Parathyroid adenoma (tissue), 2 donors: ENCODE results near the gene ACAP1.

ENCODE experiments used
- H2AFZ ChIP-seq: fragments of 300-600 bp; sonication (generic); one replicate; pipeline ENCODE4 v1.7.0; 2017; ENCODE audit warnings: antibody characterized with exemption, mild to moderate bottlenecking
- H3K27ac ChIP-seq: fragments of 300-600 bp; sonication (generic); one replicate; pipeline ENCODE4 v1.7.0; 2017
- H3K27me3 ChIP-seq: fragments of 300-600 bp; sonication (generic); one replicate; pipeline ENCODE4 v1.7.0; 2017; ENCODE audit warnings: low read length; ENCODE audit not compliant: control insufficient read depth, insufficient read depth
- H3K36me3 ChIP-seq: fragments of 300-600 bp; sonication (generic); one replicate; pipeline ENCODE4 v1.7.0; 2017; ENCODE audit warnings: low read length; ENCODE audit not compliant: control insufficient read depth, insufficient read depth
- H3K4me1 ChIP-seq: fragments of 300-600 bp; sonication (generic); one replicate; pipeline ENCODE4 v1.7.0; 2017; ENCODE audit warnings: control low read depth
- H3K4me2 ChIP-seq: fragments of 300-600 bp; sonication (generic); one replicate; pipeline ENCODE4 v1.7.0; 2017; ENCODE audit warnings: low read length
- H3K4me3 ChIP-seq: fragments of 300-600 bp; sonication (generic); one replicate; pipeline ENCODE4 v1.7.0; 2017; ENCODE audit warnings: low read depth, low read length
- H3K79me2 ChIP-seq: fragments of 300-600 bp; sonication (generic); one replicate; pipeline ENCODE4 v1.7.0; 2017; ENCODE audit warnings: control low read depth
- H3K9ac ChIP-seq: fragments of 300-600 bp; sonication (generic); one replicate; pipeline ENCODE4 v1.7.0; 2017; ENCODE audit warnings: mild to moderate bottlenecking
- H3K9me3 ChIP-seq: fragments of 300-600 bp; sonication (generic); one replicate; pipeline ENCODE4 v1.7.0; 2017; ENCODE audit warnings: low read length; ENCODE audit not compliant: control insufficient read depth
- CTCF ChIP-seq: fragments of 300-600 bp; sonication (generic); IDR thresholded peaks from one replicate; pipeline ENCODE4 v1.7.0; 2017; ENCODE audit warnings: antibody characterized with exemption, mild to moderate bottlenecking
- donor health status: primary hyperparathyroidism.

Gene ACAP1

GRCh38 chr17:7341842-7342241 lies 5.5 kb downstream of the ACAP1 start:
- no peaks in the 10 kb centered on the region for H3K79me2 ChIP-seq
- H3K9ac ChIP-seq: no peak overlapping the region
- H3K4me1 ChIP-seq: no peaks in the 10 kb centered on the region
- no peak for TF ChIP-seq CTCF
- no peaks in the 10 kb centered on the region for H3K36me3 ChIP-seq
- H3K9me3 ChIP-seq: no peaks in the 10 kb centered on the region
- no peak overlapping the region for H3K4me3 ChIP-seq
- no peaks in the 10 kb centered on the region for H3K27me3 ChIP-seq
- no peak overlapping the region for H3K4me2 ChIP-seq
- H2AFZ ChIP-seq: no peak overlapping the region
- no peak overlapping the region for H3K27ac ChIP-seq

- H3K4me3 ChIP-seq: no peak overlapping the region
- no peak overlapping the region for H2AFZ ChIP-seq
- H3K27ac ChIP-seq: no peak overlapping the region
- H3K4me1 ChIP-seq: peaks cover 8% of the 10 kb centered on the region
- no peaks in the 10 kb centered on the region for H3K36me3 ChIP-seq
- no peak for TF ChIP-seq CTCF
- H3K27me3 ChIP-seq: no peaks in the 10 kb centered on the region
- no peaks in the 10 kb centered on the region for H3K79me2 ChIP-seq
- no peak overlapping the region for H3K4me2 ChIP-seq
- no peak overlapping the region for H3K9ac ChIP-seq
- H3K9me3 ChIP-seq: no peaks in the 10 kb centered on the region
These were observed 6.9 kb downstream of the ACAP1 start for GRCh38 chr17:7343250-7343649.

- H3K4me1 ChIP-seq: peaks cover 23% of the 10 kb centered on the region
- no peak for TF ChIP-seq CTCF
- no peaks in the 10 kb centered on the region for H3K36me3 ChIP-seq
- H2AFZ ChIP-seq: no peak overlapping the region
- no peaks in the 10 kb centered on the region for H3K27me3 ChIP-seq
- no peaks in the 10 kb centered on the region for H3K79me2 ChIP-seq
- no peaks in the 10 kb centered on the region for H3K9me3 ChIP-seq
- no peak overlapping the region for H3K4me3 ChIP-seq
- no peak overlapping the region for H3K4me2 ChIP-seq
- no peak overlapping the region for H3K9ac ChIP-seq
- no peak overlapping the region for H3K27ac ChIP-seq
These were observed 10.7 kb downstream of the ACAP1 start for GRCh38 chr17:7346761-7347614.

- no peak overlapping the region for H3K27ac ChIP-seq
- H3K4me1 ChIP-seq: peaks cover 27% of the 10 kb centered on the region
- no peaks in the 10 kb centered on the region for H3K36me3 ChIP-seq
- no peak overlapping the region for H2AFZ ChIP-seq
- no peak overlapping the region for H3K4me2 ChIP-seq
- no peak overlapping the region for H3K9ac ChIP-seq
- no peak overlapping the region for H3K4me3 ChIP-seq
- H3K9me3 ChIP-seq: no peaks in the 10 kb centered on the region
- TF ChIP-seq CTCF: no peak
- H3K79me2 ChIP-seq: no peaks in the 10 kb centered on the region
- no peaks in the 10 kb centered on the region for H3K27me3 ChIP-seq
These were observed 11.5 kb downstream of the ACAP1 start for GRCh38 chr17:7347630-7348477.
